Activated naive CD8-positive, alpha-beta T cell treated with anti-CD3 and anti-CD28 coated beads, Interleukin-2, amount 50 U/mL, for 16 hours (primary cell): ENCODE results near the gene VAV3.
"Not testable (repeated sequence)": the region's sequence is repeated elsewhere in the genome, so short reads cannot be mapped to it uniquely, and the experiment has no call there.

Experiments used
- DNase-seq: peaks from one replicate; pipeline ENCODE4 v3.0.0-alpha.2; 2020; ENCODE audit warnings: low read depth, low spot score

VAV3 gene

GRCh38 chr1:107650825-107651224 is 314.2 kb downstream of the VAV3 start:
- DNase-seq, result not testable (repeated sequence)

- no peak for DNase-seq
These were observed 316.0 kb downstream of the VAV3 start for GRCh38 chr1:107649023-107649422.

GRCh38 chr1:107648071-107648470 is 316.9 kb downstream of the VAV3 start:
- no peak for DNase-seq

GRCh38 chr1:107647012-107647411 is 318.0 kb downstream of the VAV3 start:
- DNase-seq, result no peak

GRCh38 chr1:107643766-107644165 is 321.2 kb downstream of the VAV3 start:
- no peak for DNase-seq

GRCh38 chr1:107640207-107640606 is 324.8 kb downstream of the VAV3 start:
- no peak for DNase-seq

- DNase-seq, result no peak
These were observed 327.9 kb downstream of the VAV3 start for GRCh38 chr1:107637101-107637500.

GRCh38 chr1:107633596-107633995 is 331.4 kb downstream of the VAV3 start:
- DNase-seq, result no peak

GRCh38 chr1:107626073-107626796 is 338.7 kb downstream of the VAV3 start:
- DNase-seq, result no peak

- DNase-seq, result no peak
These were observed 339.5 kb downstream of the VAV3 start for GRCh38 chr1:107625405-107626029.

- no peak for DNase-seq
These were observed 341.5 kb downstream of the VAV3 start for GRCh38 chr1:107623431-107623830.

GRCh38 chr1:107622966-107623365 is 342.0 kb downstream of the VAV3 start:
- DNase-seq, result no peak

- DNase-seq, result no peak
These were observed 342.4 kb downstream of the VAV3 start for GRCh38 chr1:107622535-107622934.

- no peak for DNase-seq
These were observed 344.2 kb downstream of the VAV3 start for GRCh38 chr1:107620753-107621152.

GRCh38 chr1:107618539-107618938 is 346.4 kb downstream of the VAV3 start:
- DNase-seq, result no peak

GRCh38 chr1:107617921-107618320 is 347.1 kb downstream of the VAV3 start:
- no peak for DNase-seq

GRCh38 chr1:107617456-107617855 is 347.5 kb downstream of the VAV3 start:
- DNase-seq, result no peak

- no peak for DNase-seq
These were observed 355.2 kb downstream of the VAV3 start for GRCh38 chr1:107609808-107610207.

- DNase-seq, result no peak
These were observed 360.2 kb downstream of the VAV3 start for GRCh38 chr1:107604825-107605224.

- DNase-seq, result no peak
These were observed 364.3 kb downstream of the VAV3 start for GRCh38 chr1:107600607-107601160.

GRCh38 chr1:107599220-107599619 is 365.8 kb downstream of the VAV3 start:
- DNase-seq, result no peak

- no peak for DNase-seq
These were observed 367.7 kb downstream of the VAV3 start for GRCh38 chr1:107597290-107597689.

- no peak for DNase-seq
These were observed 370.4 kb downstream of the VAV3 start for GRCh38 chr1:107594536-107594935.
